HG03066 (cell line): Measurements from ENCODE around the gene CDCA5.
"Not testable (repeated sequence)": the region's sequence is repeated elsewhere in the genome, so short reads cannot be mapped to it uniquely, and the experiment has no call there.

Source experiments
- ATAC-seq: cut with Tn5 transposase; IDR thresholded peaks from one replicate; pipeline ENCODE4 v1.9.1; 2021; ENCODE audit warnings: low read depth; ENCODE audit not compliant: unreplicated experiment

Gene CDCA5

GRCh38 chr11:65120831-65121230 lies 37.0 kb upstream of the CDCA5 start:
- no peak for ATAC-seq

GRCh38 chr11:65119670-65119995 lies 35.8 kb upstream of the CDCA5 start:
- no peak for ATAC-seq

- ATAC-seq = not testable (repeated sequence)
Measured at GRCh38 chr11:65118891-65119669, 35.2 kb upstream of the CDCA5 start.

- no peak for ATAC-seq
Measured at GRCh38 chr11:65118097-65118837, 34.4 kb upstream of the CDCA5 start.

GRCh38 chr11:65117206-65118096 lies 33.6 kb upstream of the CDCA5 start, which contains the start of gene ZNHIT2:
Gene ZNHIT2, minus strand, starts transcription at chr11:65117701. Its CDS starts 48 bp downstream, at chr11:65117653.
- peak; percentile 46 for ATAC-seq

- ATAC-seq = no peak
Measured at GRCh38 chr11:65116370-65117205, 32.7 kb upstream of the CDCA5 start.

GRCh38 chr11:65115361-65116082 lies 31.7 kb upstream of the CDCA5 start:
- ATAC-seq = no peak

- ATAC-seq = no peak
Measured at GRCh38 chr11:65114538-65115171, 30.8 kb upstream of the CDCA5 start.

- ATAC-seq = no peak
Measured at GRCh38 chr11:65113839-65114238, 30.0 kb upstream of the CDCA5 start.

GRCh38 chr11:65113361-65113756 lies 29.5 kb upstream of the CDCA5 start:
- ATAC-seq = no peak

- peak; percentile 47 for ATAC-seq
Measured at GRCh38 chr11:65112546-65113360, 28.9 kb upstream of the CDCA5 start.

GRCh38 chr11:65111744-65112545 lies 28.1 kb upstream of the CDCA5 start, which contains the start of gene TM7SF2:
Gene TM7SF2, plus strand, starts transcription at chr11:65111872. Its CDS starts 144 bp downstream, at chr11:65112016.
- ATAC-seq = peak; percentile 52

GRCh38 chr11:65111159-65111743 lies 27.4 kb upstream of the CDCA5 start:
- no peak for ATAC-seq

GRCh38 chr11:65110354-65110861 lies 26.6 kb upstream of the CDCA5 start:
- ATAC-seq = no peak

GRCh38 chr11:65109231-65110198 lies 25.7 kb upstream of the CDCA5 start:
- ATAC-seq = no peak
